ENCODE measurements around the gene CBFA2T3.

The CBFA2T3 gene

DNA sequence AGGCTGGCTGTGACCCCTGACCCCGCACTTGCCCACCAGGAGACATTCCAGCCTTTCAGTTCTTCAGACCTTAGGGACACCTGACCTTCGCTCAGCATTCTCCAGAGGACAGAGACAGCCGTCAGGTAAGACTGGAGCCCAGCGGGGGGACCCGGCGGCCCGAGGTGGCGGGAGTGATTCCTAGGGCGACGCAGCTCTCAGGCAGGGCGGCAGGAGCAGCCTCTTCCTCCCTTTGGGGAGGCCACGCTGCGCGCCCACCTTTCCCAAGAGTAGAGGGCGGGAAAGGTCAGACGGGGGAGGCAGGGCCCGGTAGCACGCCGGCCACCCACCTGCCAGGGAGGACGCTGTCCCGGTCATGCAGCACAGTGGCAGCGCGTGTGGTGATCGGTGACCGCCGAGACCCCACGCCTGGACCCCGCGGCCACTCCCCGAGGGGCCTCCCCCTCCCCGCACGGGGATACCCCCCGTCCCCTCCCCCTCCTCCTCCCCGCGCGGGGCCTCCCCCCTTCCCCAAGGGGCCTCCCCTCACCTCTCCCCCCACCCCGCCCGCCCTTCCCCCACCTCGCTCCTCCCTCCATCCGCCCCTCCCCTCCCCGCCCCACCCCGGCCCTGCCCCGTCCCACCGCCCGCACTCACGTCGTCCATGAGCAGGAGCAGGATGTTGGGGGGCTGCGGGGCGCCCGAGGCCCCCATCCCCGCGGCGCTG lies 120.7 kb downstream of the CBFA2T3 start:
- TF ChIP-seq, protein P1, sequence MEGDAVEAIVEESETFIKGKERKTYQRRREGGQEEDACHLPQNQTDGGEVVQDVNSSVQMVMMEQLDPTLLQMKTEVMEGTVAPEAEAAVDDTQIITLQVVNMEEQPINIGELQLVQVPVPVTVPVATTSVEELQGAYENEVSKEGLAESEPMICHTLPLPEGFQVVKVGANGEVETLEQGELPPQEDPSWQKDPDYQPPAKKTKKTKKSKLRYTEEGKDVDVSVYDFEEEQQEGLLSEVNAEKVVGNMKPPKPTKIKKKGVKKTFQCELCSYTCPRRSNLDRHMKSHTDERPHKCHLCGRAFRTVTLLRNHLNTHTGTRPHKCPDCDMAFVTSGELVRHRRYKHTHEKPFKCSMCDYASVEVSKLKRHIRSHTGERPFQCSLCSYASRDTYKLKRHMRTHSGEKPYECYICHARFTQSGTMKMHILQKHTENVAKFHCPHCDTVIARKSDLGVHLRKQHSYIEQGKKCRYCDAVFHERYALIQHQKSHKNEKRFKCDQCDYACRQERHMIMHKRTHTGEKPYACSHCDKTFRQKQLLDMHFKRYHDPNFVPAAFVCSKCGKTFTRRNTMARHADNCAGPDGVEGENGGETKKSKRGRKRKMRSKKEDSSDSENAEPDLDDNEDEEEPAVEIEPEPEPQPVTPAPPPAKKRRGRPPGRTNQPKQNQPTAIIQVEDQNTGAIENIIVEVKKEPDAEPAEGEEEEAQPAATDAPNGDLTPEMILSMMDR (conservative IDR thresholded peaks at IDR 0.05; ENCODE audit: control insufficient read depth, insufficient read depth, low read depth, low read length): no peak
- H3K4me3 ChIP-seq (ENCODE audit: control insufficient read depth, low read depth, low read length): peak overlapping the region; percentile 53
- no peak for DNase-seq (ENCODE audit: low read depth)

DNA sequence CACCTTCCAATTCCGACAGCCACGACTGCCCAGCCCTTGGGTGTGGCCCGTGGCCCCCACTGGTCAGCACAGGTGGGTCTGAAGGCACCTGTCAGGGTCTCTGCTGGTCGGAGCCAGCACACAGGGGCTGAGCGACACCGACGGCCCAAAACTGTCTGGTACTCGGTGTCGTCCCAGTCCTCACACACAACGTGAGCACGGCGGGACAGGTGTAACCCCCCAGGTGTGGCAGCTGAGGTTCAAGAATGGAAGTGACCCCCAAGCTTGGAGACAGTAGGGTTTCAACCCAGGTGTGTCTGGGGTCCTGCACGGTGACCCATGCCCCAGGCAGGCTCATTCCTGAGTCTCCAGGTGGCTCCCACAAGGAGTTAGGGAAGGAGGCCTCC lies 121.3 kb downstream of the CBFA2T3 start:
- DNase-seq (ENCODE audit: low read depth): no peak
- H3K4me3 ChIP-seq (ENCODE audit: control insufficient read depth, low read depth, low read length): peak overlapping the region; percentile 53
- TF ChIP-seq, protein P1 (conservative IDR thresholded peaks at IDR 0.05; ENCODE audit: control insufficient read depth, insufficient read depth, low read depth, low read length): no peak

DNA sequence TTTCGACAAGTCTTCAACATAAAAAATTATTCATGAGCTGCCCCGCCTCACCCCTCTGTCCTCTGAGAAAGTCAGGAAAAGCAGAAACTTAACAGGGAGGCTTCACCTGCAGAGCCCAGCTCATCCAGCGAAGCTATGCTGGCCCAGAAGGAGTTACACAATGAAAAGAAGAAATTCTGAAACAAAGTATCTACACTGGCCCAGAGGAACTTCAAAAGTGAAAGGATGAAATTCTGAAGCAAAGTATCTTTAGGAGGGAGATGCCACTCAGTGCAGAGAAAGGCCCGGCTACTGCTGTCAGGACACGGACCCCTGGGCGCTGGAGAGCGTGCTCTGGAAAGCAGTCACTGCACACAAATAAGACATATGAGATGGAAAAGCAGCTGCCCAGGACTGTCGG lies 121.8 kb downstream of the CBFA2T3 start:
- no peak for DNase-seq (ENCODE audit: low read depth)
- H3K4me3 ChIP-seq (ENCODE audit: control insufficient read depth, low read depth, low read length): no peak overlapping the region
- TF ChIP-seq, protein P1 (conservative IDR thresholded peaks at IDR 0.05; ENCODE audit: control insufficient read depth, insufficient read depth, low read depth, low read length): no peak

DNA sequence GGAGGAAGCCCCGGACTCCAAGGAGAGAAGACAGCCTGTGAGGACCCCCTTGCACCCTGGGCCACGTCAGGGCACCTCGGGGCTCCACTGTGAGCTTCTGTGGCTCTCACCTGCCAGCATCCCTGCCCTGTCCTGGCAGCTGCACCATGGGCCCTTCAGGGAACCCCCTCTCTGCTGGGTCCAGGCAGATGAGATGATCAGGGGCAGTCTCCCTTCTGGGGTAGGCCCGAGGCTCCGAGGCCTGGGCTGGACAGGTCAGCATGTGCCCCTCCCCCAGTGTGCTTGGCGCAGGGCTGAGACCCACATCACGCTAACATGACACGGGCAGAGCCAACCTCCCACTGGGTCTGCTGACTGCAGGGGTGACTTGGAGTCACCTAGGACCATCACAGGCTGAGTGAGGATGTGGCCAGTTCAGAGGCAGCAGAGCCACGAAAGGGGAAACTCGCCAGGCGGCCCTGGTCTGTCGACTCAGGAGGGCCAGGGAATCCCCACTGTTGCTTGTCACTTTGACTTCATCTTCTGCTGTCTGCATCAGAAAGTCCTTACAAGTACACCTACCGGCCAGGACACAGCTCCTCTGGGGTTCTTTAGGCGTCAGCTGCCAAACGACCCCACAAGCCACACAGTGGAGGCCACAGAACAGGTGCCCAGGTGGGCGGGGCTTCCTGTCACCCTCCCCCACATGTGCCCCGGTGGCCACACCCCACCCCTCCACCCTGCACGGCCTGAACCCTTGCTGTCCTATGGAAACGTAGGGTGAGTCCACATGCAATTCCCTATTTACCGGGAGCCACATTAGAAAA lies 122.5 kb downstream of the CBFA2T3 start:
- no peak for DNase-seq (ENCODE audit: low read depth)
- TF ChIP-seq, protein P1 (conservative IDR thresholded peaks at IDR 0.05; ENCODE audit: control insufficient read depth, insufficient read depth, low read depth, low read length): no peak
- no peak overlapping the region for H3K4me3 ChIP-seq (ENCODE audit: control insufficient read depth, low read depth, low read length)

DNA sequence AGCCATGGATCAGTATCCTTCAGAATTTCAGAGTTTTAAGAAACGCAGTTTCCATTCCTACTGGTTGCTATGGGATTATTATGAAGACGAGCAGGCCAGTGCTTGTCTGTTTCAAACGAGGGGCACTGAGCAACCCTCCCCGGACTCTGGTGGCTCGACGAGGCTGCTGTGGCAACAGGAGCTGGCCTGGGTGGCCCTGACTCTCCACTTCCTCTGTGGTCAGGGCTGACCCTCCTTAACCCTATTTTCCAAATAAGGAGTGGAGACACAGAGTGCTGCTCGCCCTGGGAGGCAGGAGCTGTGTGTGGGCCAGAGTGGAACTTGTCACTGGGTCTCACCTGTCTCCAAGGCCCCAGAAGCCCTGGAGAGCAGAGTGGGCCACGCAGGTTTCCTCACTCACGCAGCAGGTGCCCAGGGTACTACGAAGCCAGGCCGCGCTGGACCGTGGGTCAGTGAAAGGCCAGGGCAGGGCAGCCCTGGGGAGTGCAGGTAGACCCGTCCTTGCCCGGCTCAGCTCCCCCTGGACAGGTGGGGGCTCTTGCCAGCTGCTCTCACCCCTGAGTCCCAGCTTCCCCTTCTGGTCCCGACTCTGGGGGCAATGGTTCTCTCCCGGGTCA lies 123.6 kb downstream of the CBFA2T3 start:
- no peak for DNase-seq (ENCODE audit: low read depth)
- no peak overlapping the region for H3K4me3 ChIP-seq (ENCODE audit: control insufficient read depth, low read depth, low read length)
- TF ChIP-seq, protein P1 (conservative IDR thresholded peaks at IDR 0.05; ENCODE audit: control insufficient read depth, insufficient read depth, low read depth, low read length): no peak

DNA sequence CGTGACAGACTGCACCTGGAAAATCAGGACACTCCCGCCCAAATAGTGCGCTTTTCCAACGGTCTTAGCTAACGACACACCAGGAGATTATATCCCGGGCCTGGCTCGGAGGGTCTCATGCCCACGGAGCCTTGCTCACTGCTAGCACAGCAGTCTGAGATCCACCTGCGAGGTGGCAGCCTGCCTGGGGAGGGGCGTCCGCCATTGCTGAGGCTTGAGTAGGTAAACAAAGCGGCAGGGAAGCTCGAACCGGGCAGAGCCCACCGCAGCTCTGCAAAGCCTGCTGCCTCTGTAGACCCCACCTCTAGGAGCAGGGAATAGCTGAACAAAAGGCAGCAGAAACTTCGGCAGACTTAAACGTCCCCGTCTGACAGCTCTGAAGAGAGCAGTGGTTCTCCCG lies 125.4 kb downstream of the CBFA2T3 start:
- TF ChIP-seq, protein P1 (conservative IDR thresholded peaks at IDR 0.05; ENCODE audit: control insufficient read depth, insufficient read depth, low read depth, low read length): no peak
- no peak overlapping the region for H3K4me3 ChIP-seq (ENCODE audit: control insufficient read depth, low read depth, low read length)
- DNase-seq (ENCODE audit: low read depth): no peak
